OCI-M2 (cell line): ENCODE measurements around the gene NLRC5.
A peak's percentile ranks its signal among the peaks of the same experiment; 100 is the strongest.
"Not testable (repeated sequence)": the region's sequence is repeated elsewhere in the genome, so short reads cannot be mapped to it uniquely, and the experiment has no call there.

Experiments used
- DNase-seq: peaks from one replicate; lab custom pipeline; 2025; ENCODE audit not compliant: unreplicated experiment; lab: John Stamatoyannopoulos, UW

Gene NLRC5

GRCh38 chr16:56998861-56999260, 9.5 kb downstream of the NLRC5 start:
- DNase-seq, result no peak

GRCh38 chr16:56999409-57000270, 10.3 kb downstream of the NLRC5 start:
- DNase-seq, result no peak

GRCh38 chr16:57000271-57001025, 11.1 kb downstream of the NLRC5 start:
- no peak for DNase-seq

- no peak for DNase-seq
These were observed 11.8 kb downstream of the NLRC5 start for GRCh38 chr16:57001026-57001679.

- DNase-seq, result peak; percentile 31
These were observed 14.4 kb downstream of the NLRC5 start for GRCh38 chr16:57003439-57004386.

- no peak for DNase-seq
These were observed 15.3 kb downstream of the NLRC5 start for GRCh38 chr16:57004387-57005250.

GRCh38 chr16:57005597-57005996, 16.2 kb downstream of the NLRC5 start:
- not testable (repeated sequence) for DNase-seq

GRCh38 chr16:57007050-57007449, 17.7 kb downstream of the NLRC5 start:
- DNase-seq, result no peak

GRCh38 chr16:57007530-57007929, 18.2 kb downstream of the NLRC5 start:
- no peak for DNase-seq

GRCh38 chr16:57008440-57008839, 19.1 kb downstream of the NLRC5 start:
- no peak for DNase-seq

GRCh38 chr16:57009643-57010170, 20.4 kb downstream of the NLRC5 start:
- no peak for DNase-seq

- no peak for DNase-seq
These were observed 23.0 kb downstream of the NLRC5 start for GRCh38 chr16:57012353-57012752.

- no peak for DNase-seq
These were observed 23.9 kb downstream of the NLRC5 start for GRCh38 chr16:57013229-57013628.

- DNase-seq, result no peak
These were observed 24.5 kb downstream of the NLRC5 start for GRCh38 chr16:57013902-57014301.

- no peak for DNase-seq
These were observed 26.9 kb downstream of the NLRC5 start for GRCh38 chr16:57016301-57016700.

- no peak for DNase-seq
These were observed 27.5 kb downstream of the NLRC5 start for GRCh38 chr16:57016831-57017230.

GRCh38 chr16:57017251-57017650, 27.9 kb downstream of the NLRC5 start:
- DNase-seq, result no peak

- DNase-seq, result no peak
These were observed 30.4 kb downstream of the NLRC5 start for GRCh38 chr16:57019746-57020145.

- DNase-seq, result no peak
These were observed 31.3 kb downstream of the NLRC5 start for GRCh38 chr16:57020651-57021050.
